ENCODE measurements around the gene CHST6. TPM values are rescaled to one million over a fixed set of nuclear protein-coding genes. Genes with fewer than 3 reads are reported as not detected.
"Not testable (repeated sequence)": the region's sequence is repeated elsewhere in the genome, so short reads cannot be mapped to it uniquely, and the experiment has no call there.

The CHST6 gene
- total and polyA plus RNA-seq, 2 donors, result 0.09 to 0.87 TPM

DNA sequence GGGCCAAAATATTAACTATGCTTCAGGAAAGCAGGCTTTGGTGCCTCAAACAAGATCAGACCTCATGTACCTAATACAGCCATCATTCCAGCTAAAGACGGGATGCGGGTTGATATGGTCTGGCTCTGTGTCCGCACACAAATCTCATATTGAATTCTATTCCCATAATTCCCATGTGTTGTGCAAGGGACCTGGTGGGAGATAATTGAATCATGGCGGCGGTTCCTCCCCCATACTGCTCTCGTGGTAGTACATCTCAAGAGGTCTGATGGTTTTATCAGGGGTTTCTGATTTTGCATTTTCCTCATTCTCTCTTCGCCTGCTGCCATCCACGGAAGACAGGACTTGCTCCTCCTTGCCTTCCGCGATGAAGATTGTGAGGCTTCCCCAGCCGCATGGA is 19.1 kb upstream of the CHST6 start:
- H3K27ac ChIP-seq (ENCODE audit: low read depth in 1 of 2, low read length in 1 of 2), result no peak overlapping the region
- no peak for DNase-seq (ENCODE audit: low read depth in 6 of 9, low spot score in 9 of 9)
- H3K9me3 ChIP-seq (ENCODE audit: control insufficient read depth in 2 of 2, insufficient read depth in 1 of 2, low read length in 1 of 2), result no peaks in the 10 kb centered on the region
- H3K36me3 ChIP-seq (ENCODE audit: control insufficient read depth in 2 of 2, insufficient read depth in 2 of 2, low read length in 1 of 2), result no peaks in the 10 kb centered on the region
- no peak overlapping the region for H3K4me3 ChIP-seq (ENCODE audit: low read length in 2 of 2)
- H3K27me3 ChIP-seq (ENCODE audit: control insufficient read depth in 2 of 2, insufficient read depth in 1 of 2, low read length in 1 of 2), result peaks cover 0 to 20% of the 10 kb centered on the region in 2 donors
- WGBS, result 97% methylated on average over 11 of the region's 11 CpGs
- peaks cover 0 to 6% of the 10 kb centered on the region in 2 donors for H3K4me1 ChIP-seq (ENCODE audit: control insufficient read depth in 2 of 2, insufficient read depth in 2 of 2, low read length in 2 of 2)

GRCh38 chr16:75506574-75506973 is 11.3 kb upstream of the CHST6 start:
- WGBS, result 70% methylated on average over 7 of the region's 7 CpGs
- no peaks in the 10 kb centered on the region for H3K36me3 ChIP-seq (ENCODE audit: control insufficient read depth in 2 of 2, insufficient read depth in 2 of 2, low read length in 1 of 2)
- H3K27me3 ChIP-seq (ENCODE audit: control insufficient read depth in 2 of 2, insufficient read depth in 1 of 2, low read length in 1 of 2), result no peaks in the 10 kb centered on the region
- no peaks in the 10 kb centered on the region for H3K4me1 ChIP-seq (ENCODE audit: control insufficient read depth in 2 of 2, insufficient read depth in 2 of 2, low read length in 2 of 2)
- no peak overlapping the region for H3K27ac ChIP-seq (ENCODE audit: low read depth in 1 of 2, low read length in 1 of 2)
- DNase-seq (ENCODE audit: low read depth in 6 of 9, low spot score in 9 of 9), result no peak
- no peak overlapping the region for H3K4me3 ChIP-seq (ENCODE audit: low read length in 2 of 2)
- H3K9me3 ChIP-seq (ENCODE audit: control insufficient read depth in 2 of 2, insufficient read depth in 1 of 2, low read length in 1 of 2), result no peaks in the 10 kb centered on the region

DNA sequence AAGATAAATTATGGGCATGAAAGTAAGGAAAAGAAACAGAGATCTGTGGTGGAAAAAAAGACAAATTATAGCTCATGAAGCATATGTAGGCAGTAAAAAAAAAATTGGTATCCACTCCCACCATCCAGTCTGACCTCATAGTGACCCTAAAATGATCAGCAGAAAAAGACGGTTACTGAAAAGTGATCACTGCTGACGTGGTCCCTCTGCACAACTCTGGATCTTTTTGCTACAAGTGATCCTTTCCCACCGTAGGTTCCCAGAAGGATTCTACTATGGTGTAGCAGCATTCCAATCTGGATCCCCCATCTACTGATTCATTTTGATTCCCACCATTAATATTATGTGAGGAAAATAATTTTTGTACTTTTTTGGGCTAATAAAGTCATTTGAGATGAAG is 10.9 kb upstream of the CHST6 start:
- Histone ChIP-seq H3K4me3 (ENCODE audit: low read length in 2 of 2) (no peak overlapping the region), H3K4me1 (ENCODE audit: control insufficient read depth in 2 of 2, insufficient read depth in 2 of 2, low read length in 2 of 2) (no peaks in the 10 kb centered on the region), H3K27ac (ENCODE audit: low read depth in 1 of 2, low read length in 1 of 2) (no peak overlapping the region), H3K27me3 (ENCODE audit: control insufficient read depth in 2 of 2, insufficient read depth in 1 of 2, low read length in 1 of 2) (no peaks in the 10 kb centered on the region), H3K36me3 (ENCODE audit: control insufficient read depth in 2 of 2, insufficient read depth in 2 of 2, low read length in 1 of 2) (no peaks in the 10 kb centered on the region), H3K9me3 (ENCODE audit: control insufficient read depth in 2 of 2, insufficient read depth in 1 of 2, low read length in 1 of 2) (no peaks in the 10 kb centered on the region)
- WGBS, result 94% methylated on average over 3 of the region's 3 CpGs
- DNase-seq (ENCODE audit: low read depth in 6 of 9, low spot score in 9 of 9), result no peak

DNA sequence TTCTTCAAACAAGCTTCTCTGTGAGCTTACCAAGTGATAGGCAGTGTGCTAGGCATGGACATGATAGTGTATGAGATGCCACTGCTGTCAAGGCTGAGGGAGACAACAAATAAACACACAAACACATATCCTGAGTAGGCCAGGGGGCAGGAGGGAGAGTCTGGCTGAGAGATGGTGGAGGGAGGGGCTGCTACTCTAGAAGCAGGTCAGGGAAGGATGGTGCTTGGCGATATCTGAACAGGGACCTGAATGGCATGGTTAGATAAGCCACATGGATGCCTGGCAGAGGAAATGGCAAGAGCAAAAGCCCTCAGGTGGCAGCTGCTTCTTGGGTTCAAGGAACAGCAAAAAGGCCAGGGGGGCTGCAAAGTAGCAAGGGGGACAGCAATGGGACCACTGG is 8.6 kb upstream of the CHST6 start:
- Histone ChIP-seq H3K9me3 (ENCODE audit: control insufficient read depth in 2 of 2, insufficient read depth in 1 of 2, low read length in 1 of 2) (no peaks in the 10 kb centered on the region), H3K27ac (ENCODE audit: low read depth in 1 of 2, low read length in 1 of 2) (no peak overlapping the region), H3K4me1 (ENCODE audit: control insufficient read depth in 2 of 2, insufficient read depth in 2 of 2, low read length in 2 of 2) (no peaks in the 10 kb centered on the region), H3K4me3 (ENCODE audit: low read length in 2 of 2) (no peak overlapping the region), H3K27me3 (ENCODE audit: control insufficient read depth in 2 of 2, insufficient read depth in 1 of 2, low read length in 1 of 2) (no peaks in the 10 kb centered on the region), H3K36me3 (ENCODE audit: control insufficient read depth in 2 of 2, insufficient read depth in 2 of 2, low read length in 1 of 2) (no peaks in the 10 kb centered on the region)
- no peak for DNase-seq (ENCODE audit: low read depth in 6 of 9, low spot score in 9 of 9)
- 97% methylated on average over 1 of the region's 1 CpG for WGBS

- no peak for DNase-seq (ENCODE audit: low read depth in 6 of 9, low spot score in 9 of 9)
- Histone ChIP-seq H3K9me3 (ENCODE audit: control insufficient read depth in 2 of 2, insufficient read depth in 1 of 2, low read length in 1 of 2) (no peaks in the 10 kb centered on the region), H3K27me3 (ENCODE audit: control insufficient read depth in 2 of 2, insufficient read depth in 1 of 2, low read length in 1 of 2) (no peaks in the 10 kb centered on the region), H3K4me3 (ENCODE audit: low read length in 2 of 2) (no peak overlapping the region), H3K36me3 (ENCODE audit: control insufficient read depth in 2 of 2, insufficient read depth in 2 of 2, low read length in 1 of 2) (no peaks in the 10 kb centered on the region), H3K27ac (ENCODE audit: low read depth in 1 of 2, low read length in 1 of 2) (no peak overlapping the region), H3K4me1 (ENCODE audit: control insufficient read depth in 2 of 2, insufficient read depth in 2 of 2, low read length in 2 of 2) (no peaks in the 10 kb centered on the region)
- 85% methylated on average over 4 of the region's 4 CpGs for WGBS
Observed at GRCh38 chr16:75502916-75503605, 7.8 kb upstream of the CHST6 start.

- H3K4me1 ChIP-seq (ENCODE audit: control insufficient read depth in 2 of 2, insufficient read depth in 2 of 2, low read length in 2 of 2); H3K27ac ChIP-seq (ENCODE audit: low read depth in 1 of 2, low read length in 1 of 2); H3K36me3 ChIP-seq (ENCODE audit: control insufficient read depth in 2 of 2, insufficient read depth in 2 of 2, low read length in 1 of 2); H3K9me3 ChIP-seq (ENCODE audit: control insufficient read depth in 2 of 2, insufficient read depth in 1 of 2, low read length in 1 of 2); DNase-seq (ENCODE audit: low read depth in 6 of 9, low spot score in 9 of 9); H3K4me3 ChIP-seq (ENCODE audit: low read length in 2 of 2); H3K27me3 ChIP-seq (ENCODE audit: control insufficient read depth in 2 of 2, insufficient read depth in 1 of 2, low read length in 1 of 2): not testable (repeated sequence)
- WGBS, result 84% methylated on average over 6 of the region's 6 CpGs
Observed at GRCh38 chr16:75501820-75502219, 6.6 kb upstream of the CHST6 start.

DNA sequence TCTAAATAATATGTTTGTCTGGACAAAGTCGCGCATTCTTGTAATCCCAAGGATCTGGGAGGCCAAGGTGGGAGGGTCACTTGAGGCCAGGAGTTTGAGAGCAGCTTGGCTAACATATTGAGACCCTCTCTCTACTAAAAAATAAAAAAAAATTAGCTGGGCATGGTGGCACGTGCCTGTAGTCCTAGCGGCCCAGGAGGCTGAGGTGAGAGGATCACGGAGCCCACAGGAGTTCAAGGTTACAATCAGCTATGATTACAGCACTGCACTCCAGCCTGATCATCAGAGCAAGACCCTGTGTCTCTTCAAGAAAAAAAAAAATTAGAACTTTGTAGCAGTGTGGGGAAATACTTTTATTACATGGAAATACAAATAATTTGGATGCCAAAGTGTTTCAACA is 6.1 kb upstream of the CHST6 start:
- no peaks in the 10 kb centered on the region for H3K27me3 ChIP-seq (ENCODE audit: control insufficient read depth in 2 of 2, insufficient read depth in 1 of 2, low read length in 1 of 2)
- H3K9me3 ChIP-seq (ENCODE audit: control insufficient read depth in 2 of 2, insufficient read depth in 1 of 2, low read length in 1 of 2), result no peaks in the 10 kb centered on the region
- H3K4me3 ChIP-seq (ENCODE audit: low read length in 2 of 2), result no peak overlapping the region
- DNase-seq (ENCODE audit: low read depth in 6 of 9, low spot score in 9 of 9), result no peak
- H3K4me1 ChIP-seq (ENCODE audit: control insufficient read depth in 2 of 2, insufficient read depth in 2 of 2, low read length in 2 of 2), result no peaks in the 10 kb centered on the region
- H3K27ac ChIP-seq (ENCODE audit: low read depth in 1 of 2, low read length in 1 of 2), result no peak overlapping the region
- 94% methylated on average over 5 of the region's 5 CpGs for WGBS
- no peaks in the 10 kb centered on the region for H3K36me3 ChIP-seq (ENCODE audit: control insufficient read depth in 2 of 2, insufficient read depth in 2 of 2, low read length in 1 of 2)

- WGBS, result 59% methylated on average over 9 of the region's 13 CpGs
- H3K4me1 ChIP-seq (ENCODE audit: control insufficient read depth in 2 of 2, insufficient read depth in 2 of 2, low read length in 2 of 2); H3K4me3 ChIP-seq (ENCODE audit: low read length in 2 of 2); H3K36me3 ChIP-seq (ENCODE audit: control insufficient read depth in 2 of 2, insufficient read depth in 2 of 2, low read length in 1 of 2); DNase-seq (ENCODE audit: low read depth in 6 of 9, low spot score in 9 of 9); H3K9me3 ChIP-seq (ENCODE audit: control insufficient read depth in 2 of 2, insufficient read depth in 1 of 2, low read length in 1 of 2); H3K27ac ChIP-seq (ENCODE audit: low read depth in 1 of 2, low read length in 1 of 2): not testable (repeated sequence)
- peaks cover 10 to 21% of the 10 kb centered on the region in 2 donors for H3K27me3 ChIP-seq (ENCODE audit: control insufficient read depth in 2 of 2, insufficient read depth in 1 of 2, low read length in 1 of 2)
Observed at GRCh38 chr16:75498605-75499322, 3.5 kb upstream of the CHST6 start.

DNA sequence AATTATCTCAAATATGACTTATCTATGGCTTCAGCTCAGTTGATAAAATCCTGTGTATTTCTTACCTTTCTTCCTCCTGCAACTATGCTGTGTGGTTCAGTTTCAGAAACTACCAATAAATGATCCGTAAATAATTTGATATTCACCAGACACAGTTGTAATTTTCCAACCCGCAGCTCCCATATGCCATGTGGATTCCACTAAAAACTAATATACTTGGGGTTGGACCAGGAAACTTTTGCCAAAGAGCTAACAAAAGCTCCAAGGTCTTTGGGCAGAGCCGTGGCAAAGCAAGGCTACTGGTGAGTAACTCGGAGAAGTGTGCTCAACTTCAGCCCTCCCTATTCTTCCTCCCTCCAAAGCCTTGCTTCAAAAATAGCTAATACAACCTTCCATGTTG is 2.3 kb upstream of the CHST6 start:
- Histone ChIP-seq H3K4me3 (ENCODE audit: low read length in 2 of 2) (no peak overlapping the region), H3K27ac (ENCODE audit: low read depth in 1 of 2, low read length in 1 of 2) (no peak overlapping the region), H3K36me3 (ENCODE audit: control insufficient read depth in 2 of 2, insufficient read depth in 2 of 2, low read length in 1 of 2) (no peaks in the 10 kb centered on the region), H3K9me3 (ENCODE audit: control insufficient read depth in 2 of 2, insufficient read depth in 1 of 2, low read length in 1 of 2) (no peaks in the 10 kb centered on the region), H3K27me3 (ENCODE audit: control insufficient read depth in 2 of 2, insufficient read depth in 1 of 2, low read length in 1 of 2) (peaks cover 10 to 29% of the 10 kb centered on the region in 2 donors), H3K4me1 (ENCODE audit: control insufficient read depth in 2 of 2, insufficient read depth in 2 of 2, low read length in 2 of 2) (no peaks in the 10 kb centered on the region)
- whole genome bisulfite sequencing, result 90% methylated on average over 4 of the region's 4 CpGs
- DNase-seq (ENCODE audit: low read depth in 6 of 9, low spot score in 9 of 9), result no peak

All from thymus (tissue), 11 donors.